DMS 273 treated with DMSO at 0.1 percent for 48 hours (cell line): ENCODE data around the gene BTRC.

Experiments used
- DNase-seq: peaks from one replicate; lab custom pipeline; 2025; lab: John Stamatoyannopoulos, UW

BTRC gene

DNA sequence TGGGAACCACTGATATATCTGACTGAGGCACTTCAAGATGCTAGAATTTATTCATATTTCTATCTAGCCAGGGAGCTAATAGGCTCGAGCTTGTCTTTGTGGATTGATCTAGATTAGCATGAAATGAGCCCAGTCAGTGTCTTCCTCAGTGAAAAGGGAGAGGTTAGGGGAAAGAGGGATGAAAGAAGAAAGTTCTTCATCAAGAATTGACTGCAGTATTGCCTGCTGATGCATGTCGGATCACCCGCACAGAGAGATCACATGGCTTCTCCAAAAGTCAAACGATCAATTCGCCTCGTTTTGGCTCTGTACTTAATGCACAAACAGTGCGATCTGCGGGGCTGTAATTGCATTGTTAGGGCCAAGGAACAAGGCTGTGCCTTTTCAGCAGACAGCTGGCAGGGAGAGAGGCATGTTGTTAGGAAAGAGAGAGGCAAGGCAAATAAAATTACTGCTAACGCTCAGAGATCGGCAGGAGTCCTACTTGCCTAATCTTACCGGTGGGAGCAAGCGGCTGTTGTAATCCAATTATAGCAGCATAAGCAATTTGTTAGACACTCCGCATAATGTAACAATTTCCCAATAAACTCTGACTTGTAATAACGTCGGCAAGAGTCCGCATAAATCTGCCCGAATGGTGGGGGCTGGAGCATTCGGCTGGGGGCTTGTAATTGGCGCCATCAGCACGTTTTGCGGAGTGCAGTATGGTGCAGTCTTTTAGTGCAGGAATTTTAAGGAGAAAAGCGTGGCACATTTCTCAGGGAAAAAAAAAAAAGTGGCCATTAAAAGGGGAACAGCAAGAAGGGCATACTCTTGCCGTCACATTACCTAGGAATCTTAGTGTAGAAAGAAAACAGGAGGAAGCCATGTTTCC lies 132.0 kb downstream of the BTRC start:
- peak; percentile 77 for DNase-seq

DNA sequence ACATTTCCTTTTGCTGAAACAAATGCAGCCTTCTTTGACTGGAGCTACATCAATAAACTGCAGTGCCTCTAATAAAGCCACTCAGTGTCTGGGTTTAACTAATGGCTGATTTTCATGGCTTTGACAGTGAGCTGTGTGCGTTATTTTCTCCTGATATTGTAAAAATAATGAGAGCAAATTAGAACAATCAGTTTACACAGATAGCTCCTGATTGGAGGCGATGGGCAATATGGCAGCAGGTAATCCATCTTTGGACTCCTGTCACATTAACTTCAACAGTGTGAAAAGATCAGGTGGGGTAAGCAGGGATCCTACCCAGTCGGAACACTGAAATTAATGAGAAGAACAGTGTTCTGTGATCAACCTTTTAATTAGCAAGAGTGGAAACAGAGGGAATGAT lies 133.4 kb downstream of the BTRC start:
- no peak for DNase-seq

DNA sequence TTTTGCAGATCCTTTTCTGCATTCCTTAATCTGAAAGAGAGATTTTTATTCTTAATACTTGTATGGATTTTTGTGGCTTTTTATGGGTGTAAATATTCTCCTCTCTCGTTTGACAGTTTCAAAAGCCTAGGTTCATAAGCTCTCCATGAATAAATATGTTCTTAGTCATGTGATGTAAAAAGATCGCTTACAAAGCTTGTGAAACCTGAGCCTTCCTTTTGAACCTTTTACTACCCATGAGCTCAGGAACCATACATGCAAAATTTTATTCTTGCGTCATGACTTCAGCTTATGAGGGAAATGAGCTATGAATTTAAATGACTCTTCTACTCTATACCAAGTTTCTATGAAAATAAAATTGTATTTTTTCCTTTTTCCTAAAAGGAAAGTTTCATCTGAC lies 135.4 kb downstream of the BTRC start:
- peak; percentile 12 for DNase-seq

DNA sequence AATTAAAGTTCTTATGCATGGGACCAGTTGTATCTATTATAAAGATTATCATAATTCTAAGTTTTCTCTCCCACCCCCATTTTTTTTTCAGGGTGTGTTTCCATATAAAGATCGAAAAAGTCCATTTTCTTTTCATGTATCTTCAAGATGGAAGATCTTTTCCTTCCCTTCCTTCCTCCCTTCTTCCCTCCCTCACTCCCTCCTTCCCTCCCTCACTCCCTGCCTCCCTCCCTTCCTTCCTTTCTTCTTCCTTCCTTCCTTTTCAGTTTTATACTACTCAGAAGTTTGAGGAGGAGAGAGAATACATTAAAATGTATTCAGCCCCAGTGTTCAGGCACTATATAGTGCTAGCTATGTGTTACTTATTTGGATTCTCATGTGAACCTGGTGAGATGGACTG lies 136.1 kb downstream of the BTRC start:
- no peak for DNase-seq

DNA sequence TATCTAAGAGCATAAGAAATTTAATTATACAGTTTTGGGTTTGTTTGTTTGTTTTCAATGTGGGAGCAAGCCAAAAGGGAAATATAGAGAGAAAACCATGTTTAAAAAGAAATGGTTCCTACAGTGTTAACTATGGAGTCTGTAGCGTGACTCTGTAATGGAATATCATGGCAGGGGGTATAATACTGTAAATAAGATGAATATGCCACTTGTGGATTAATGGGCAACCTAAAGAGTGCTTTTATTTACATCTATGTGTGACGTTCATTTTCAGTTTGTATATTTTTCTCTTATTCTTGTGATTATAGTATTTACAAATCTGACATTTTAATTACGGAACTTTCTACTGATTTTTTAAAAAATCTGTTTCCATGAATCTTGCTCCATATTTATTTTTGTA lies 138.2 kb downstream of the BTRC start:
- DNase-seq, result no peak

DNA sequence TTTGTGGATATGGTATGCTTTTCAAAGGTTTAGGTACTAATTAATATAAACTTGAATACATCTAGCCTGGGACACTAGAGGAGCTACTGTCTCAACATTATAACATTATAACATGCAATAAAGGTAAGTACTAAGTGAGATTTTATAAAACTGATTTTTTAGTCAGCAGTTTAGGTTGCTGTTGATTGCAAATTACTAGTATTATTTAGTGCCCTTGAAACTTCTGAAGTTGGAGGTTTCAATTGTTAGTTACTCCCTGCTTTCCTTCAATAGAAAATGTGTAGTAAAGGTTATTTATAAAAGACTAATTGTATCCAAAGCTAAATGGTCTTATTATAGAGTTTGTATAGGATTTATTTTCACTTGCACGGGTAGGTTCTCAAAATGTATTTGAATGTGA lies 138.8 kb downstream of the BTRC start:
- no peak for DNase-seq

DNA sequence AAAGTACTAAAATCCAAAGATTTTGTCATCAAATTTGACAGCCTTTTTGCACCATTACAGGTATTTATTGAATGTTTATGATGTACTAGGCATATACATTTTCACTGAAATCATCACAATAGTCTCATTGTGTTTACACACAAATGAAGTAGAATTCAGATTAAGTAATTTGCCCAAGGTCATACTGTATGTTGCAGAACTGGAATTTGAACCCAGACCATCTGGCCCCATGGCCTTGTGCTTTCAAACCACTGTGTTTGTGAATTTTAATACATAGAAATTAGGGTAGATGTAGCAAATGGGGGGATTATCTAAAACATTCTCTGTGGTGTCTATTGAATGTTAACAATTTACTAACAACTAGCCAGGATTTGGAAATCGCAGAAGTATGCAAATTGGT lies 139.3 kb downstream of the BTRC start:
- DNase-seq, result no peak

DNA sequence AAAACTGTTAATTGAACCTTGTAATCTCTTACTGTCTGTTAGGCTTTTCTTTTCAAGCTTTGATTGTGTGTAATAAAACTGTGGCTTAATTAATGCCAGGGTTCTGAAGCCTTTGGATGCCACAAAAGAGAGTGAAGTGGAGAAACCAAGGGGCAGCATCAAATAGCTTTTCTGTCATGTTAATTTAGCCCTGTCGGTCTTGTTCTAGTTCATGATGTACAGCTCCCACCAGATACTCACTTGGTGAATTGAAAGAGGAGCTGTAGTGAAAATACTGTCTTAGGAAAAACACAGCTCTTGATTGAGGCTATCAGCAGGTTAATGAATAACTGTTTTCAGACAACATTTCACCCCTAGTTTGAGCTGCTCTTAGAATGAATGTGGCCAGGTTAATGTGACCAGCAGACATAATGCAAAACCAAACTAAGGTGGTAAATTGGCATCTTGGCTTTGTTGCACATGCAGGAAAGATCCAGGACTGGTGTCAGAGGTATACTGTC lies 139.9 kb downstream of the BTRC start:
- DNase-seq, result no peak

DNA sequence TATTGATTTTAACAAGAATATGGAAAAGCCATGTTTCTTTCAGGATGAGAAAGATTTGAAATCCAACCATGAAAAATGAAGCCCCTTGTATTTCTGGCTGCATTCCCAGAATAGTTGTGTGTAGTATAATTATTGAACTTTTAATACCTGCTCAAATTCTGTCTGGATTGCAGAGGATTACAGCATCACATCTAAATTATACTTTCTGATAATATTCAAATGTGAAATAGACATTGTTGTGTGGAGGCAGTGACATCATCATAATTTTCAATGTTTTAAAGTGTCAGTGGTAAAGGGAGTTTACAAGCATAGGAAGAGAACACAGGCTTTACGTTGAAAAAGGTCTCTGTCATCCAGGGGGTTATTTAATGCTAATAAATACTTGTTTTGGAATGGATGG lies 140.7 kb downstream of the BTRC start:
- DNase-seq, result no peak

DNA sequence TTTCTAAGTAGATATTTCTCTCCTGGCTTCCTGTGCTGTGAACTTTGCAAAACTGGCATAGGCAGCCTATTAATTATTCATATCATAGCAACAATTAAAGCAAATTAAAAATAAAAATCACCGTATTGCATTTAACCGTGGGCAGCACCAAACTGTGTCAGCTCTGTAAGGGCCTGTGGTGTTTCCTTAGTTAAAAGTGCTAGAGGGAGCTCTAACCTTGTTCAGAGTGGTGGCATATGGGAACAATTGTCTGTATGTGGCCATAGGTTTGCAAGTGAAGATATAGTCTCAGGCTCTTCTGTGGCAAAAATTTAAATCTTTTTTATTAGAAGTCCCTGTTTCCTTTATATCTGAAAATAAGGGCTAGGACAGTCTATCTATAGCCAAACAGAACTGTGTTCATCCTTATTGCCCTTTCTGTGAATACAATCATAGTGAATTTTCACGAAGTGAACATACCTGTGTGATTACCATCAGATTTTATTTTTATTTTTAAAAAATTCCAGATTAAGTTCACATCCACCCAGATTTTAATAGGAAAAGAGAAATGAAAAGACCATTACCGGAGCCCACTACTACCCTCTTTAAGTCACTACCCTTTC lies 141.5 kb downstream of the BTRC start:
- peak; percentile 14 for DNase-seq

DNA sequence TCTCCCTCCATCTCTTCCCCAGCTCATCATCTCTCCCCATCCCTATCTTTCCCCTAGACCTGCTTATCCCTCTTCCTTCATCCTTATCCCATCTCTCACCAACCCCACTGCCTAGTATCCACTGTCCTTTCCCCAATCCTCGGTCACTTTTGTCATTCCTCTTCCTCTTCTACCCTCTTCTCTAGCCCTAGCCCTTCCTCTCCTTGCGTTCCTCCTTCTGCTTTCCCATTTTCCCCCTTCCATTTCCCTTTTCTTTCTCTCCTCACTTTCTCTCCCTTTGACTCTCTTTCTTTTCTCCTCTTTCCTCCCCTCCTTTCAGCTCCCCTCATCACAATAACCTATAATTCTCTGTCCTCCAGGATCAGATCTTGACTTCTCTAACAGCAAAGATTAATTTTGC lies 150.5 kb downstream of the BTRC start:
- DNase-seq, result no peak

DNA sequence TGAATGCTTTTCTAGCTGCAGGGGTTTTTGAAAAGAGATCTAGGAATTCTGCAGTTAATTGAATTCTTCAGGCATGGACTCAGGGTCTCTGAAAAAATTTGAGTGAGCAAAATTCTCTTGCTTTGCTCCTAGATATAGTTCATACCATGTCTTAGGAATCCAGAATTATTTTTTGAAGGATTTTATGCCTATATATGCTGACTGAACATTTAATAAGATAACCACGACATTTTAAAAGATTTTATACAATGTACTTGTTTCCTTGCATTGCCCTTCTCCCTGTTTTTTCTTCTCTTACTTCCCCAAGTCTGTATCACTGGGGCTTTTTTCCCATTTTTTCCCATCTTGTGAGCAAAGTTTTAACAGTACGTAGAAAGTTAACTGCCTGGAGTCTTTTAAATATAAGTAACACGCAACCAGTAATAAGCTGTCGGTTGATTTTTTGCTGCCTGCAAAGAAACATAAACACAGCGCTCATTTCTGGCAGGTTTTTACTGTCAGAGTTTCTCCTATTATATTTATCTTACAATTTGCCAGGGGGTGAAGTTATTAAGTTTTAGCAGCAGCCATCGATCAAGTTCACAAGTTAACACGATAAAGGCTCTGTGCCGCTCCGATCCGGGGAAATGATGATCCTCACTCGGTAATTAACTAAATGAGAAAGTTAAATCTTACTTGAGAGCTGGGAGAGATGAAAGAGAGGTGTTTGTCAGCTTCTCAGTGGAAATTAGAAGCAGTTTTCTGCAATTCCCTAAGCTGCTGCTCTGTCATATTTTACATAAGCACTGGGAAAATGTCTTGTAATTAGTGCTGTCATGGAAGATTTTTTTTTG lies 153.1 kb downstream of the BTRC start:
- no peak for DNase-seq

DNA sequence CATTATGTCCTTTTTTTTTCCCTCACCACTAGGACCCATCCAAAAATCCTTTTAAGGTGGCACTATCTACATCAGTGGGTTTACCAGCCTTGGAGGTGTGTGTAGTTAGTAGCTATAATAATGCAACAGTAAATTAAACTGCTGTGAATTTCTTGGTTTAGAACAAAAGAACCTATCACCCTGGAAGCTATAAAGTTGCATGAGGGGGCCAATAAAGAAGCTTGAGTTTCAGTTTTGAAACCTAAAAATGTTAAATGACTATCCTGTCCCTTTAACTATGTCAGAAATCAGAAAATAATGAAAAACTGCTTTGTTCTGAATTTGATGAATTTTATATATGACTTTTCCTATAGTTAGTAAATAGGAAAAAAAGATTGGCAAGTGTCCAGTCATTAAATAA lies 153.9 kb downstream of the BTRC start:
- DNase-seq, result no peak

DNA sequence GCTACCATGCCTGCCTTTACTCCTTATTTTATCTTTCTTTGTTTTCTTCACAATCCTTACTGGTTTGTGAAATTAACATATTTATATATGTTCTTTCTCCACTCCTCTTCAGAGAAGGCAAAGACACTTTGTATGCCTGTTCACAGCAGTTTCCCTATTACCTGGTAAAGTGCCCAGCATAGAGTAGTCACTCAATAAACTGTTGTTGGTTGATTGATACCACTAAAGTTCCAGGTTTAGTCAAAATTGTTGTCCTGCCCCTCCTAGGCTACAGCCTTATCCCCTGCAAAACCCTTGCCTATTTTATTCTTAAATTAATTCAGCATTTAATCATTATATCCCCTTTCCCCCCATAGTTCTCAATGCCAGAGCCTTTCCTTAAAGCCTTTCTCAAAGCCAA lies 158.0 kb downstream of the BTRC start:
- no peak for DNase-seq

DNA sequence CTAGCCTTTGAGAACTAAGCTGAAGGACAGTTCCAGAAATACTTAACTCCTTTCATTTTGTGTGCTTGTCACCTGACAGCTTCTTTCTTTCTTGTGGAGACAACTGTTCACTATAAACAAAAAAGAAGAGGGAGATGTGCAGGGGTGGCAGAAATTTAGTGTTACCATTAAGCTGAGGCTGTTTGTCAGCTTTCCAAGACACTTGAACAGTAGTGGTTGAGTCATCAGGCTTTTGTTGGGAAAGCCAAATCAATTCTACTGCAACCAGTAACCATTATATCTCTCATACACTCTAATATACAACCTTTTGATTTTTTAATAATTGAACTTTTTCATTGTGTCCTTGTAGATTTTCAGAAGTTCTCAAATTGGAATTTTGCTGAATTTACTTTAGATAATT lies 158.8 kb downstream of the BTRC start:
- DNase-seq, result no peak

DNA sequence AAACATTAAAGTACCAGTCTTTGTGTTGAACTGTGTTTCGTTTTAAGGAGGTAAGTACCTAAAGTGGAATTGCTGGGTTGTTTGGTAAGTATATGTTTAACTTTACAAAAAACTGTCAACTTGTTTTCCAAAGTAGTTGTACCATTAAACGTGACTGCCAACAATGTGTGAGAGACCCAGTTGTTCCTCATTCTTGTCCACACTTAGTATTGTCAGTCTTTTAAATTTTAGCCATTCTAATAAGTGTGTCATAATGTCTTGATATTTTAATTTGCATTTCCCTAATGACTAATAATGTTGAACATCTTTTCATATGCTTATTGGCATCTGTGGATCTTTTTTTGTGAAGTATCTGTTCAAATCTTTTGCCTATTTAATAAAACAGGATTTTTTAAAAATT lies 159.8 kb downstream of the BTRC start:
- no peak for DNase-seq

DNA sequence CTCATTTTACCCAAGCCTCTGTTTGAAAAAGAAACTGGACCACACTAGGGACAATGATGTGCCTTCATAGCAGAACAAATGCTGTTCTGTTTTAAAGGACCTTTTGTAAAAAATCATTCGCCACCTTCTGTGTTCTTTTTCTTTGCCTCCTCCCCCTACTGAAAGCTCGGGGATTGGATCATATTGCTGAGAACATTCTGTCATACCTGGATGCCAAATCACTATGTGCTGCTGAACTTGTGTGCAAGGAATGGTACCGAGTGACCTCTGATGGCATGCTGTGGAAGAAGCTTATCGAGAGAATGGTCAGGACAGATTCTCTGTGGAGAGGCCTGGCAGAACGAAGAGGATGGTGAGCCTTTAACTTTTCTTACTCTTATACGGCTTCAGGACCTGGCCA lies 171.9 kb downstream of the BTRC start:
- no peak for DNase-seq

DNA sequence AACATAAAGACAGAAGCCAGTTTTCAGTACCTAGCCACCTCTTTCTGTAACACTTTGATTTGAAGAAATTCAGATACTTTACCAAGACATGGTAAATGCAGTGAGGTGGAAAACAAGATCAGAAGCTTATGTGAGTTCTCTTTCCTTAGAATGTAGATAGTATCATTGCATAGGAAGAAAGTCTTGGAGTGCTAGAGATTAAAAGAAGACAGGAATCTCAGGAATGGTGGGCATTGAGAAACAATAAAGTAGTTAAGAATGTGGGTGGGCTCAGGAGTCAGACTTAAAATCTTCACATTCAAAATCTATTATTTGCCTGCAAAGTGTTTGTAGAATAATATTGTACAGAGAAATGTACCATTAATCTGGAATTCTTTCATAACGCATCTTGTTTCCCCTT lies 175.2 kb downstream of the BTRC start:
- no peak for DNase-seq

DNA sequence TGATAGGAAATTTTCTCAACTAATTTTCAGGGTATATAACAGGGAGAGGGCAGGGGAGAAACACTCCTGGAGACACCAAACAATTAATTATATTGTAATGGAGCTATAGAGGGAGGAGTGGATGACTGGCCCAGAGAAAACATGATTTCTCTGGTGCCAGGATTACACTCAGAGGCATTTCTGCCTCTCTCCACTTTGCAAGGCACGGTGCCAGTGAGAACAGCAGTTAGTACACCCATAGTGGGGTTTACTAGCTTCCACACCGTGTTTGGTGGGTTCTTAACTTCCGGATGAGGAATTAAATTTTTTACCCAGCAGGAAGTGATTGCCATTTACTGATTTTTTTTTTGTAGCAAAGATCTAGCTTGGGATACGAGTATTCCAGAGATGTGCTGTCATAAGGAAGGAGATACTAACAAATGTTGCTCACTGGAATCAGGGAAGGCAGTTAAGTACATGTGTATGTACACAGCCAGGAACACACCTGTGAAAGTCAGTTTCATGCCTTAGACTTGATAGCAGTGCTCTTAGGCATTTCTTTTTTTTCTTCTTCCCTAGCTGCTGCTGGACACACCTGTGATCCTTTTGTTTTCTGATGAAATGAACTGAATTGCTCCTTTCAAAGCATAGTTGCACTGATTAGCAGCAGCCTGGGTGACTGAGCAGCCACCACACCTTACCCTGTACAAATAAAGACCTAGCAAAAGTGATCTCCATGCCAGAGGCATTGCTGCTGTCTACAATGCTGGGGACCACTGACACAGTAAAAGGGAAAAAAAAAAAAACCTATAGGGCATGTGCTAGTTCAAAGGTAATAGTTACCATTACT lies 176.0 kb downstream of the BTRC start:
- DNase-seq, result no peak

DNA sequence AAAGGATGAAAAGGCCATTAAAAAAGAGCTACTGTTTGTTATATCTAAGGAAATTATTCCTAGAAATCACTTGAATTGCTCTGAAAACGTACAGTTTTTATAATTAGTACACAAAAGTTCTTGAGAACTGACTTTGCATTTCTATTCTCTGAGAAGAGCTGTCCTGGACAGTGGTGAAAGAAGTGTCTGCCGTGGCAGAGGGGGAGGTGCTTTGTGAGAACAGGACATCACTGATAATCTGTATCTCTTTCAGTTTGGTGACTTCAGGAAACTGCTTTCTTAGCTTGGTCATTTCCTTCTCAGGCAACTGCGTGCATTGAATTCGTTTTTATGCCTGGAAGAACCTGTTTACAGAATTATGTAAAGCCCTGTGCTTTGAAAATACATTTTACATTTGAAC lies 182.0 kb downstream of the BTRC start:
- no peak for DNase-seq

DNA sequence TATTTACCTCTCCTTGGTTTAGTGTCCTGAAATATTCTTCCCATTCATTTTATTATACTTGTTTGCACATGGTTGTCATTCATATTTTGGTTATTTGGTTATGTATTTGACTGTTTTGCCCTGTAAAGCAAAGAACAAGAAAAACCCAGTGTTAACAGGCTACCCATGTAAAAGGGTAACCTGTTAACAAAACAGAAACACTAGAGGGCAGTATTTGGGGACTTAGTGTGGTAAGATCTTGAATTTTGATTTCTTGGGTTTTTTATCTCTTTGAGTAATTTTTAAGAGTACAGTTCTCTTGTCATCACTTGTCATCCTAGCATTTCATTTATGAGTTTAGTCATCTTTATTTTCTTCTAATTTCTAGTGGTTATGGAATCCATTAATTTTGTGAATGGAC lies 182.8 kb downstream of the BTRC start:
- DNase-seq, result no peak

DNA sequence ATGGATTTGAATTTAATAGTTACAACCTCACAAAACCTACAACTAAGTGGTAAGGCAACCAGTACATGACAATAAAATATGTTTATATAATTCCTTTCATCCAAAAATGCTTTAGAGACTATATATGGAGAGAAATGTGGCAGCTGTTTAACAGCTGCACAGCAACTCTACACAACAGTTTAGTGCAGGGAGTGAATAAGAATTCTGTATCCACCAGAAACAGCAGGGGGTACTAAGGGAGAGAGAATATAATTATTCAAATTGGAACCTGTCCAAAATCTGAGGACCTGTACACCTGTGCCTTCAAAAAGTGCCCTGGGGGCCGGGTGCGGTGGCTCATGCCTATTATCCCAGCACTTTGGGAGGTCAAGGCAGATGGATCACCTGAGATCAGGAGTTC lies 184.5 kb downstream of the BTRC start:
- DNase-seq, result no peak
